Brain pericyte (primary cell): ENCODE data around the gene COG1.
A peak's percentile ranks its signal among the peaks of the same experiment; 100 is the strongest.
"Not testable (repeated sequence)": the region's sequence is repeated elsewhere in the genome, so short reads cannot be mapped to it uniquely, and the experiment has no call there.

Source experiments
- DNase-seq: peaks from one replicate; pipeline ENCODE4 v3.0.0-alpha.2; 2012; ENCODE audit warnings: low read depth, low spot score

The COG1 gene

GRCh38 chr17:73192894-73193701 lies at the start of gene COG1:
COG1 (plus strand) TSS chr17:73193055; CDS start chr17:73193070, 15 bp downstream.
- peak; percentile 38 for DNase-seq

GRCh38 chr17:73144209-73144608 lies 48.6 kb upstream of the COG1 start:
- DNase-seq: not testable (repeated sequence)

GRCh38 chr17:73145641-73146040 lies 47.2 kb upstream of the COG1 start:
- DNase-seq: no peak

GRCh38 chr17:73147791-73148190 lies 45.1 kb upstream of the COG1 start:
- DNase-seq: not testable (repeated sequence)

GRCh38 chr17:73148540-73149334 lies 44.1 kb upstream of the COG1 start:
- DNase-seq: no peak

GRCh38 chr17:73150622-73151300 lies 42.1 kb upstream of the COG1 start:
- DNase-seq: not testable (repeated sequence)

GRCh38 chr17:73151916-73152632 lies 40.8 kb upstream of the COG1 start:
- DNase-seq: no peak

GRCh38 chr17:73155410-73156165 lies 37.3 kb upstream of the COG1 start:
- DNase-seq: no peak

- no peak for DNase-seq
Measured at GRCh38 chr17:73156166-73156840, 36.6 kb upstream of the COG1 start.

GRCh38 chr17:73156887-73157520 lies 35.9 kb upstream of the COG1 start:
- no peak for DNase-seq

- no peak for DNase-seq
Measured at GRCh38 chr17:73157521-73157890, 35.3 kb upstream of the COG1 start.

- DNase-seq: no peak
Measured at GRCh38 chr17:73158133-73158532, 34.7 kb upstream of the COG1 start.

GRCh38 chr17:73160980-73161630 lies 31.8 kb upstream of the COG1 start:
- DNase-seq: no peak

GRCh38 chr17:73163043-73163442 lies 29.8 kb upstream of the COG1 start:
- no peak for DNase-seq

- no peak for DNase-seq
Measured at GRCh38 chr17:73165616-73166404, 27.0 kb upstream of the COG1 start.

GRCh38 chr17:73166731-73167581 lies 25.9 kb upstream of the COG1 start:
- DNase-seq: no peak

- no peak for DNase-seq
Measured at GRCh38 chr17:73168667-73169066, 24.2 kb upstream of the COG1 start.

- no peak for DNase-seq
Measured at GRCh38 chr17:73170324-73170723, 22.5 kb upstream of the COG1 start.
